Lower lobe of right lung (tissue), 2 donors: ENCODE measurements around the gene GHR. TPM values are rescaled to one million over a fixed set of nuclear protein-coding genes. Genes with fewer than 3 reads are reported as not detected.

Experiments used
- ATAC-seq, 2 donors: fragments of 200-7000 bp; cut with Tn5 transposase; one replicate each; pipeline ENCODE4 v1.9.1; 2020 to 2022; ENCODE audit warnings: mild to moderate bottlenecking in 2 of 2, moderate library complexity in 2 of 2
- DNase-seq: peaks from one replicate; pipeline ENCODE4 v3.0.0-alpha.2; 2020
- H3K27ac ChIP-seq: fragments of 200-600 bp; one replicate; pipeline ENCODE4 v1.8.0; 2022
- H3K27me3 ChIP-seq: fragments of 200-600 bp; one replicate; pipeline ENCODE4 v1.8.0; 2022; ENCODE audit warnings: low read depth
- H3K36me3 ChIP-seq: fragments of 200-600 bp; one replicate; pipeline ENCODE4 v1.8.0; 2022; ENCODE audit warnings: mild to moderate bottlenecking
- H3K4me1 ChIP-seq: fragments of 200-600 bp; one replicate; pipeline ENCODE4 v1.8.0; 2022
- H3K4me3 ChIP-seq: fragments of 200-600 bp; one replicate; pipeline ENCODE4 v1.8.0; 2022; ENCODE audit warnings: mild to moderate bottlenecking
- H3K9me3 ChIP-seq: fragments of 200-600 bp; one replicate; pipeline ENCODE4 v1.8.0; 2022
- intact Hi-C: fragments of 100-400 bp; cut with DNase I; formaldehyde crosslinking; loops from one replicate; pipeline ENCODE4 v1.11.0; 2022
- total RNA-seq: library from RNA; stranded (reverse); fragmentation: NEBNext Ultra II Directional; extraction: Animal tissue kit (Norgen Biotek cat#: 25700); gene quantifications from one replicate; pipeline ENCODE4 v1.2.1, GENCODE V29; 2021
- TF ChIP-seq, protein P1 (sequence below): fragments of 200-600 bp; IDR thresholded peaks from one replicate; pipeline ENCODE4 v1.8.0; 2022; ENCODE audit warnings: antibody characterized with exemption, mild to moderate bottlenecking
- donor health status: DM: no; HTN: yes; CAD: no; lungs with severe emphysema.

GHR gene
- total RNA-seq, 1 donor from 2014 or later = 5.2 TPM

DNA sequence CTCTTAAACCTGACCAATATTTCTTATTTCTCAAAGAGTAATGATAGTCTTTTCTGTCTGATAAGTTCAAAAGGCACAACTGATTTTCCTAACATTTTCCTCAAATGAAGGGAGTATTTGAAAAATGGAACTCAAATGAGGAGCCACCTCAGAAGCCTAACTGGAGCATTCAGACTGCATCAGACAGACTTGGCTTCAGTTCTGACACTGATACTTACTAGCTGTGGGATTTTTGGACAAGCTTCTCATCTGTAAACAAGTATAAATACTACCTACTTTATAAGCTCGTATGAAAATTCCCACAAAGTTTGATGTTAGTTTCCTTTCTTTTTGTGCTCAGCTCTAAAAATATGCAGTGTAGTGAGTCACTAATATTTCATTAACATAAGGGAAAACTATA, 225.7 kb downstream of the GHR start:
- intact Hi-C loops = no loop called here
- Histone ChIP-seq H3K4me3 (no peak overlapping the region), H3K36me3 (no peaks in the 10 kb centered on the region), H3K9me3 (no peaks in the 10 kb centered on the region), H3K27me3 (no peaks in the 10 kb centered on the region), H3K27ac (no peak overlapping the region), H3K4me1 (no peaks in the 10 kb centered on the region)
- TF ChIP-seq, protein P1, sequence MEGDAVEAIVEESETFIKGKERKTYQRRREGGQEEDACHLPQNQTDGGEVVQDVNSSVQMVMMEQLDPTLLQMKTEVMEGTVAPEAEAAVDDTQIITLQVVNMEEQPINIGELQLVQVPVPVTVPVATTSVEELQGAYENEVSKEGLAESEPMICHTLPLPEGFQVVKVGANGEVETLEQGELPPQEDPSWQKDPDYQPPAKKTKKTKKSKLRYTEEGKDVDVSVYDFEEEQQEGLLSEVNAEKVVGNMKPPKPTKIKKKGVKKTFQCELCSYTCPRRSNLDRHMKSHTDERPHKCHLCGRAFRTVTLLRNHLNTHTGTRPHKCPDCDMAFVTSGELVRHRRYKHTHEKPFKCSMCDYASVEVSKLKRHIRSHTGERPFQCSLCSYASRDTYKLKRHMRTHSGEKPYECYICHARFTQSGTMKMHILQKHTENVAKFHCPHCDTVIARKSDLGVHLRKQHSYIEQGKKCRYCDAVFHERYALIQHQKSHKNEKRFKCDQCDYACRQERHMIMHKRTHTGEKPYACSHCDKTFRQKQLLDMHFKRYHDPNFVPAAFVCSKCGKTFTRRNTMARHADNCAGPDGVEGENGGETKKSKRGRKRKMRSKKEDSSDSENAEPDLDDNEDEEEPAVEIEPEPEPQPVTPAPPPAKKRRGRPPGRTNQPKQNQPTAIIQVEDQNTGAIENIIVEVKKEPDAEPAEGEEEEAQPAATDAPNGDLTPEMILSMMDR = no peak
- ATAC-seq = no peak
- no peak for DNase-seq

DNA sequence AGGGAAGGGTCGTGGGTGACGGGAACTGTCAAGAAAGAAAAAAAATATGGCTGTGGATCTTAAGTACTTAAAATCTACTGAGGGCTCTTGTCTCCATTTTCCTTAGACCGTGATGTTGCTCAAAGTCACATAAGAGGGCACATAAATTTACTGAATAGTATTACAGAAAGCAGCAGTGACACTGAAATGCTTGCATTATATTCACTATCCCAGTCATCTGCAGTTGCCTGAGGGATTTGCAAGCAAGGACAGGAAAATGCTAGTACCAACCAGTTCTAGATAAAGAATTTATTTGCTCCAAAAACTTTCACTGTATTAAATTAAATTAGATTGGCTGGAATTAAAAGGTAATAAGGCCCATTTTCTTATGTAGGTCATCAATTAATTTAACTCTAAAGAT, 226.8 kb downstream of the GHR start:
- intact Hi-C loops = no loop called here
- H3K27me3 ChIP-seq = no peaks in the 10 kb centered on the region
- no peak overlapping the region for H3K27ac ChIP-seq
- H3K4me1 ChIP-seq = no peaks in the 10 kb centered on the region
- H3K9me3 ChIP-seq = no peaks in the 10 kb centered on the region
- no peak for ATAC-seq
- TF ChIP-seq, protein P1 = no peak
- DNase-seq = no peak
- no peaks in the 10 kb centered on the region for H3K36me3 ChIP-seq
- H3K4me3 ChIP-seq = no peak overlapping the region

DNA sequence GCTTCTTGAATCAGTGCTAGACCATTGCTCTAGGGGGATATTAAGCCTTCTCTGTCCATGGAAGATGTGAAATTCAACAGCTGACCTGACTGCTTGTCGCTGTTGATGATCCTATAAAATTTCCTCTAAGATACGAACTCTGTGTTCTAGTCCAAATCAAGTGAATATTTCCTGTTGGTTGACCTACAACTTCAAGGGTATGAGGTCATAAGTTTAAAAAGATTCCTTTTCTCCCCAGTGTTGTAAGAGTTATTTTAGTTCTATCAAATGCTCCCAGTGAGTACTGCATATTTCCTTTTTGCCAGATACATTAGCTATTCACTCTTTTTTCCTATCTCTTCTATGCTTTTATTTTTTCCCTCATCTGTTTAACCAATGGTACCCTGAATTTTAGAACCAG, 230.5 kb downstream of the GHR start:
- H3K4me1 ChIP-seq = peaks cover 7% of the 10 kb centered on the region
- intact Hi-C loops = no loop called here

DNA sequence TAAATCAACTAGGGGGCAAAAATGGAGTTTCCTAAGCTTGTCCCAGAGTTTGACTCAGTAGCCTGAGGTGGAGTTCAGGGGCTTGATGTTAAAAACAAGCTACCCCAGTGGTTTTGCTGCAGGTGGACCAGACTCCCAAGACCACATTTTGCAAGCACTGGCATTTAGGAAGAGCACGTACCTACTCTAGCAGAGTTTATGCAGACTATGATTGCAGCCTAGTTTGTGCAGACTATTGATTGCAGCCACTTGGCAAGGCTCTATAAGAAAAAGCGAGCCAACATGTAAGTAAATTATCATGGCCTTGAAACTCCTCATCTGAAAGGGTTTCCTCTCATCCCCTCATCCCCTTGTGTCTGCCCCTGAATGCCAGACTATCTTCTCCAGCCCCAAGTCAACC, 231.4 kb downstream of the GHR start:
- Histone ChIP-seq H3K27me3 (no peaks in the 10 kb centered on the region), H3K4me1 (peaks cover 7% of the 10 kb centered on the region), H3K27ac (no peak overlapping the region), H3K36me3 (no peaks in the 10 kb centered on the region), H3K9me3 (no peaks in the 10 kb centered on the region), H3K4me3 (no peak overlapping the region)
- intact Hi-C loops = no loop called here
- no peak for DNase-seq
- TF ChIP-seq, protein P1 = no peak
- no peak for ATAC-seq

More for the DNA sequence above, 230.5 kb downstream of the GHR start:
- Histone ChIP-seq H3K27ac (no peak overlapping the region), H3K27me3 (no peaks in the 10 kb centered on the region), H3K36me3 (no peaks in the 10 kb centered on the region), H3K4me3 (no peak overlapping the region), H3K9me3 (no peaks in the 10 kb centered on the region)
- TF ChIP-seq, protein P1 = no peak
- no peak for DNase-seq
- ATAC-seq = no peak

DNA sequence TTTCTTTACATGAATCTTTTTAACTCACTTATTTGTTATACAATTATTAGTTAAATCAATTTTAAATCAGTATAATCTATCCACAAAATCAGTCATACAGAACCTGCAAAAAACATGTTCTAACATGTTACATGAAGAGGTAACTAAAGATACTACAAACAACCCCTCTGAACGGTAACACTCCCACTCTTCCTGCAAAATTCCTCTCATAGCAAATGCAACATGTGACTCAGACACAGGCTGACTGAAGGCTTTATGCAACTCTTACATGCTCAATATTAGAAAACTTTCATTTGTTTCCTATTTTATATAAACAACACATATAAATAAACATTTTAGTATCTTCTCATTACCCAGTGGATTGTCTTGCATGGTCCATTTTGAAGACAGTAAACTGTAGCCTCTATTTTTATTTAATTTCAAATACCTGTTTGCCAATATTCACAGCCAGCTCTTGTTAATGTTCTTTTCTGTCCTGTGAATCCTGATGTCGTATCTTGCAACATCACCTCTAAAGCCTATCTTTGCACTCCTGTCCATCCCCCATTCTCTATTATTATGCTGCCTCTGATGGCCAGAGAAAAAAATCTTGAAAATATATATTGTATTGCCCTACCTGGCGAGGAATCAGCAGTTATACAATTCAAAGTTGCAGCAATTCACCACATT, 232.9 kb downstream of the GHR start:
- intact Hi-C loops = no loop called here
- no peak for ATAC-seq

More for the DNA sequence above, 232.9 kb downstream of the GHR start:
- TF ChIP-seq, protein P1 = no peak
- Histone ChIP-seq H3K27ac (no peak overlapping the region), H3K36me3 (no peaks in the 10 kb centered on the region), H3K4me1 (peaks cover 7% of the 10 kb centered on the region), H3K9me3 (no peaks in the 10 kb centered on the region), H3K27me3 (no peaks in the 10 kb centered on the region), H3K4me3 (no peak overlapping the region)
- no peak for DNase-seq
